ENCODE results near the gene WDR38. TPM values are rescaled to one million over a fixed set of nuclear protein-coding genes. Genes with fewer than 3 reads are reported as not detected.

The WDR38 gene
- total and polyA plus RNA-seq, 2 donors (not counting 1 experiment from before 2014, with no cell fraction given) = not detected

DNA sequence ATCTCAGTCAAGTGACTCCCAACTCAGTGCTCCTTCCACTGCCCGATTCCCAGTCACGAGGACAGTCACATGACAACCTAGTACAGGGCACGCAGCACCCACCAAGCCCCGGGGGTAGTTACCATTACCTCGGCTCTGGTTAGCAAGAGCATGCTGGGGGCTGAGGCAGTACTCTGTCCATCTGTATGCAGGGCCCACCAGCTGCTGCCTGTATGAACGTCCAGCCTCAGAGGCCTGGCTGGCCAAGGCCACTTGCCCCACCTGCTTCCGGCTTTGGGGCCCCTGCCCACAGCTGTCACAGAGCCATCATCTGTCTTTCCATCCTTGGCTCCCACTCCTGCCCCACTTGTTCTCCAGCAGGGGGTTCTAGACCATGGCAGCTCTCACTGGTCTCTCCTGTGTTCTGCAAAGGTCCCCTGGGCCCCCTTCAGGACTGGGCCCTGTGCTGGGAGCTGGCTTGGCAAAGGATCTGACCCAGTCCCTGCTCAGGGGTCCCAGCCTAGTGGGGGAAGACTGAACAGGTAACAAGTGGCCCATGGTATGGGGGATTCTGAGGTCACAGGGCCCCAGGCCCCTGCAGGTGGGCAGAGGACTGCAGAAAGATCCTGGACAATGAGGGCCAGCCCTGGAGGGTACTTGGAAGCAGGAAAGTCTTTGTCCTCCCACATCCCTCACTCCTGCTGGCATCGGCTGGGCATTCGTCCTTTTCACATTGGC lies 5.2 kb downstream of the WDR38 start:
- peaks cover 3% of the 10 kb centered on the region for H3K4me1 ChIP-seq (ENCODE audit: control insufficient read depth, extremely low read depth, insufficient read depth, low read length)
- H3K9me3 ChIP-seq (ENCODE audit: control insufficient read depth, insufficient read depth, low read depth, low read length) = no peaks in the 10 kb centered on the region
- peaks cover 4% of the 10 kb centered on the region for H4K20me1 ChIP-seq (ENCODE audit: control insufficient read depth, extremely low read depth, insufficient read depth, low read length)
- no peak overlapping the region for H3K27ac ChIP-seq (ENCODE audit: insufficient read depth, low read length)
- no peak for TF ChIP-seq EZH2 (IDR thresholded peaks at IDR 0.05; ENCODE audit: low read length, missing control alignments)
- TF ChIP-seq, protein P1, sequence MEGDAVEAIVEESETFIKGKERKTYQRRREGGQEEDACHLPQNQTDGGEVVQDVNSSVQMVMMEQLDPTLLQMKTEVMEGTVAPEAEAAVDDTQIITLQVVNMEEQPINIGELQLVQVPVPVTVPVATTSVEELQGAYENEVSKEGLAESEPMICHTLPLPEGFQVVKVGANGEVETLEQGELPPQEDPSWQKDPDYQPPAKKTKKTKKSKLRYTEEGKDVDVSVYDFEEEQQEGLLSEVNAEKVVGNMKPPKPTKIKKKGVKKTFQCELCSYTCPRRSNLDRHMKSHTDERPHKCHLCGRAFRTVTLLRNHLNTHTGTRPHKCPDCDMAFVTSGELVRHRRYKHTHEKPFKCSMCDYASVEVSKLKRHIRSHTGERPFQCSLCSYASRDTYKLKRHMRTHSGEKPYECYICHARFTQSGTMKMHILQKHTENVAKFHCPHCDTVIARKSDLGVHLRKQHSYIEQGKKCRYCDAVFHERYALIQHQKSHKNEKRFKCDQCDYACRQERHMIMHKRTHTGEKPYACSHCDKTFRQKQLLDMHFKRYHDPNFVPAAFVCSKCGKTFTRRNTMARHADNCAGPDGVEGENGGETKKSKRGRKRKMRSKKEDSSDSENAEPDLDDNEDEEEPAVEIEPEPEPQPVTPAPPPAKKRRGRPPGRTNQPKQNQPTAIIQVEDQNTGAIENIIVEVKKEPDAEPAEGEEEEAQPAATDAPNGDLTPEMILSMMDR (conservative IDR thresholded peaks at IDR 0.05 in 1 of 2, IDR thresholded peaks at IDR 0.05 in 1 of 2; ENCODE audit: low read depth in 1 of 2, low read length in 2 of 2) = no peak
- H3K27me3 ChIP-seq (ENCODE audit: control insufficient read depth, insufficient read depth, low read length) = no peaks in the 10 kb centered on the region
- H3K4me3 ChIP-seq (replicated peaks in 1 of 4; ENCODE audit: control extremely low read depth in 1 of 4, insufficient read depth in 1 of 4, low read depth in 3 of 4, low read length in 4 of 4) = no peak overlapping the region
- H3K4me2 ChIP-seq (ENCODE audit: extremely low read depth, insufficient read depth, low read length) = no peak overlapping the region
- no peak overlapping the region for H3K9ac ChIP-seq (ENCODE audit: insufficient read depth, low read length)
- peaks cover 36% of the 10 kb centered on the region for H3K79me2 ChIP-seq (ENCODE audit: control insufficient read depth, insufficient read depth, low read length)
- no peak overlapping the region for H2AFZ ChIP-seq (ENCODE audit: low read length)
- DNase-seq (ENCODE audit: low read depth in 2 of 2) = no peak
- H3K36me3 ChIP-seq (ENCODE audit: control insufficient read depth, insufficient read depth, low read length) = peaks cover 36% of the 10 kb centered on the region

DNA sequence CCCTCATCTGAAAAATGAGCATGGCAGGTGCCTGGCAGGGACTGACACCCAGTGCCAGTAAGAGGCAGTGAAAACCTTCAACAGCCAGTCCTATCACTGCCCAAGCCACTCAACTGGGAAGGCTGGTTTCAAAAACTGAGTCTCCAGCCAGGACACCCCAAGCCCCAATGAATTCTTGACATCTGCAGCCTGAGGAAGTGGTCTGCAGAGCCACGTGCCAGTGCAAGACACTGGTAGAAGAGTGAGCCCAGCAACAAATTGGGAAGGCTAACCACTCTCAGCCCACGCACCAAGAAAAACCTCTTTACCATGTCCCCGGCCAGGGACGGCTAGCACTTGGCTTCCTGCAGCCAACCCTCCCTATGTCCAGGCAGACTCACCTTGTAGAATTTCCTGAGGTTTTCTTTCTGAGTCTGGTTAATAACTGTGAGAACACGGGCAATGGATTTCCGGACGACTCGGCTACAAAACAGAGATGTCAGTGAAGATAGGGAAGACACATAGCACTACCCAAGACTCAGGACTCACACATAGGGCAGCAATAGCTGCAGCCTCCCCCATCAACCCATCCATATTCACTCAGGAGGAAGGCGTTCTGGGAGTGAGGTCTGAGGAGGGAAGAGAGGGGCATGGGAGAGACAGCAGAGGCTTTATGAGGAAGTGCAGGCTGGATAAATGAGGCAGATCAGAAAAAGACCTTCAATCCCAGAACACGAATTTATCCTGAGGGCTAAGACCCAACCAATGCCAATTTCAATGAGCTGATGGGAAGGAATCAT lies 6.7 kb downstream of the WDR38 start:
- H3K27ac ChIP-seq (ENCODE audit: insufficient read depth, low read length) = peak overlapping the region; percentile 93
- H3K27me3 ChIP-seq (ENCODE audit: control insufficient read depth, insufficient read depth, low read length) = no peaks in the 10 kb centered on the region
- H2AFZ ChIP-seq (ENCODE audit: low read length) = no peak overlapping the region
- H4K20me1 ChIP-seq (ENCODE audit: control insufficient read depth, extremely low read depth, insufficient read depth, low read length) = peaks cover 4% of the 10 kb centered on the region
- peak overlapping the region; percentile 88 for H3K4me2 ChIP-seq (ENCODE audit: extremely low read depth, insufficient read depth, low read length)
- H3K36me3 ChIP-seq (ENCODE audit: control insufficient read depth, insufficient read depth, low read length) = peaks cover 36% of the 10 kb centered on the region
- H3K4me3 ChIP-seq (replicated peaks in 1 of 4; ENCODE audit: control extremely low read depth in 1 of 4, insufficient read depth in 1 of 4, low read depth in 3 of 4, low read length in 4 of 4) = peak overlapping the region; percentile 87 to 99 (median 96)
- H3K9me3 ChIP-seq (ENCODE audit: control insufficient read depth, insufficient read depth, low read depth, low read length) = no peaks in the 10 kb centered on the region
- peaks cover 36% of the 10 kb centered on the region for H3K79me2 ChIP-seq (ENCODE audit: control insufficient read depth, insufficient read depth, low read length)
- no peak for DNase-seq (ENCODE audit: low read depth in 2 of 2)
- H3K9ac ChIP-seq (ENCODE audit: insufficient read depth, low read length) = peak overlapping the region; percentile 98
- TF ChIP-seq EZH2 (IDR thresholded peaks at IDR 0.05; ENCODE audit: low read length, missing control alignments) = no peak
- TF ChIP-seq, protein P1 (conservative IDR thresholded peaks at IDR 0.05 in 1 of 2, IDR thresholded peaks at IDR 0.05 in 1 of 2; ENCODE audit: low read depth in 1 of 2, low read length in 2 of 2) = no peak
- H3K4me1 ChIP-seq (ENCODE audit: control insufficient read depth, extremely low read depth, insufficient read depth, low read length) = peaks cover 3% of the 10 kb centered on the region

DNA sequence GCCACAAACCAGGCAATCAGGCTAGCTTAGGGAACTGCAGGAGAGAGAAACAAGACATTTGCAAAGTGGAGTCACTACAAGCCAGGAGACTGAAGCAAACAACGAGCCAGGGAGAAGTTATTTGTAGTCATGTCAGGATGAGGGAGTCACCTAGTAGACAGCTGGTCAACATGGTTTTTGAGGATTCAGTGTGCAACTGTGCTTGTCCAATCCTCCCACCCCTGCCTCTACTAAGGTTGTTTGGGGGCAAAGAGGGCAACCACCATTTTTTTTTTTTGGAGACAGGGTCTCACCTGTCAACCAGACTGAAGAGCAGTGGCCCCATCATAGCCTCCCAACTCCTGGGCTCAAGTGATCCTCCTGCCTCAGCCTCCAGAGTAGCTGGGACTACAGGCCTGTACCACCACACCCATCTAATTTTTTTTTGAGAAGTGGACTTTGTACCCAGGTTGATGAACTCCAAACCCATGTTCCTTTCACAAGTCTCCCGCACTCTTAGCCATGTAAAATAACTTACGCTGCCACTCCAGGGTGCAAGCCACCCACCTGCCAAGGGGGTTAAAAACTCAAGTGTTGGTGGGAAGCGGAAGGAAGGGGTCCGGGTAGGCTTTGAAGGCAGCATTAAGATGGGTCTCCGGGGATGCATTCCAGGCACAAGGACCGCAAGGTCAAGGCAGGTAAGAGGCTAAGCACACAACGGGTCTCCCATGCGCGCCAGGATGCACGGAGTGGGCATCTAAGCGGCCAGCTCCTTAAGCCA lies 7.5 kb downstream of the WDR38 start:
- Histone ChIP-seq H4K20me1 (ENCODE audit: control insufficient read depth, extremely low read depth, insufficient read depth, low read length) (peaks cover 4% of the 10 kb centered on the region), H3K4me3 (replicated peaks in 1 of 4; ENCODE audit: control extremely low read depth in 1 of 4, insufficient read depth in 1 of 4, low read depth in 3 of 4, low read length in 4 of 4) (peak overlapping the region; percentile 87 to 99 (median 96)), H3K9me3 (ENCODE audit: control insufficient read depth, insufficient read depth, low read depth, low read length) (no peaks in the 10 kb centered on the region), H3K27ac (ENCODE audit: insufficient read depth, low read length) (peak overlapping the region; percentile 93), H3K4me1 (ENCODE audit: control insufficient read depth, extremely low read depth, insufficient read depth, low read length) (peaks cover 3% of the 10 kb centered on the region), H2AFZ (ENCODE audit: low read length) (no peak overlapping the region), H3K9ac (ENCODE audit: insufficient read depth, low read length) (peak overlapping the region; percentile 98), H3K4me2 (ENCODE audit: extremely low read depth, insufficient read depth, low read length) (peak overlapping the region; percentile 88), H3K79me2 (ENCODE audit: control insufficient read depth, insufficient read depth, low read length) (peaks cover 36% of the 10 kb centered on the region), H3K36me3 (ENCODE audit: control insufficient read depth, insufficient read depth, low read length) (peaks cover 36% of the 10 kb centered on the region), H3K27me3 (ENCODE audit: control insufficient read depth, insufficient read depth, low read length) (no peaks in the 10 kb centered on the region)
- TF ChIP-seq, protein P1 (conservative IDR thresholded peaks at IDR 0.05 in 1 of 2, IDR thresholded peaks at IDR 0.05 in 1 of 2; ENCODE audit: low read depth in 1 of 2, low read length in 2 of 2) = no peak
- no peak for TF ChIP-seq EZH2 (IDR thresholded peaks at IDR 0.05; ENCODE audit: low read length, missing control alignments)
- DNase-seq (ENCODE audit: low read depth in 2 of 2) = no peak
